ENCODE results near the gene CMTM5.

Gene CMTM5

GRCh38 chr14:23348297-23348655, 28.6 kb upstream of the CMTM5 start:
- H3K36me3 ChIP-seq (ENCODE audit: low read depth), result no peaks in the 10 kb centered on the region
- TF ChIP-seq CTCF (IDR thresholded peaks at IDR 0.05; ENCODE audit: poor library complexity, severe bottlenecking), result no peak
- H3K4me1 ChIP-seq (ENCODE audit: insufficient read depth, poor library complexity, severe bottlenecking), result no peaks in the 10 kb centered on the region
- no peak overlapping the region for H3K4me3 ChIP-seq (ENCODE audit: severe bottlenecking)
- no peak overlapping the region for H3K27ac ChIP-seq (ENCODE audit: poor library complexity, severe bottlenecking)
- ATAC-seq (ENCODE audit: low read depth) (no peak), DNase-seq (ENCODE audit: low spot score) (no peak)
- no peaks in the 10 kb centered on the region for H3K9me3 ChIP-seq (ENCODE audit: severe bottlenecking)
- no peaks in the 10 kb centered on the region for H3K27me3 ChIP-seq (ENCODE audit: insufficient read depth, poor library complexity, severe bottlenecking)

- Histone ChIP-seq H3K36me3 (ENCODE audit: low read depth) (no peaks in the 10 kb centered on the region), H3K4me3 (ENCODE audit: severe bottlenecking) (no peak overlapping the region), H3K4me1 (ENCODE audit: insufficient read depth, poor library complexity, severe bottlenecking) (no peaks in the 10 kb centered on the region), H3K27me3 (ENCODE audit: insufficient read depth, poor library complexity, severe bottlenecking) (no peaks in the 10 kb centered on the region), H3K27ac (ENCODE audit: poor library complexity, severe bottlenecking) (no peak overlapping the region), H3K9me3 (ENCODE audit: severe bottlenecking) (no peaks in the 10 kb centered on the region)
- no peak for TF ChIP-seq CTCF (IDR thresholded peaks at IDR 0.05; ENCODE audit: poor library complexity, severe bottlenecking)
- ATAC-seq (ENCODE audit: low read depth) (no peak), DNase-seq (ENCODE audit: low spot score) (no peak)
These were observed 27.5 kb upstream of the CMTM5 start for GRCh38 chr14:23349156-23349845.

- peak; percentile 6; the same call in 2 of the 3 replicates for ATAC-seq (ENCODE audit: low read depth)
- TF ChIP-seq CTCF (IDR thresholded peaks at IDR 0.05; ENCODE audit: poor library complexity, severe bottlenecking), result peak; percentile 47
- Histone ChIP-seq H3K4me1 (ENCODE audit: insufficient read depth, poor library complexity, severe bottlenecking) (no peaks in the 10 kb centered on the region), H3K36me3 (ENCODE audit: low read depth) (no peaks in the 10 kb centered on the region), H3K4me3 (ENCODE audit: severe bottlenecking) (peak overlapping the region; percentile 50), H3K27ac (ENCODE audit: poor library complexity, severe bottlenecking) (no peak overlapping the region), H3K27me3 (ENCODE audit: insufficient read depth, poor library complexity, severe bottlenecking) (no peaks in the 10 kb centered on the region), H3K9me3 (ENCODE audit: severe bottlenecking) (no peaks in the 10 kb centered on the region)
- DNase-seq (ENCODE audit: low spot score), result no peak
These were observed 25.0 kb upstream of the CMTM5 start for GRCh38 chr14:23351681-23352505.

- peak; percentile 90 for ATAC-seq (ENCODE audit: low read depth)
- peak within 1 kb of the TSS; percentile 50 for H3K4me3 ChIP-seq (ENCODE audit: severe bottlenecking)
- no peaks in the 10 kb centered on the region for H3K4me1 ChIP-seq (ENCODE audit: insufficient read depth, poor library complexity, severe bottlenecking)
- no peaks in the 10 kb centered on the region for H3K27me3 ChIP-seq (ENCODE audit: insufficient read depth, poor library complexity, severe bottlenecking)
- no peaks in the 10 kb centered on the region for H3K36me3 ChIP-seq (ENCODE audit: low read depth)
- H3K27ac ChIP-seq (ENCODE audit: poor library complexity, severe bottlenecking), result no peak within 1 kb of the TSS
- TF ChIP-seq CTCF (IDR thresholded peaks at IDR 0.05; ENCODE audit: poor library complexity, severe bottlenecking), result peak; percentile 36
- DNase-seq (ENCODE audit: low spot score), result peak; percentile 82
- no peaks in the 10 kb centered on the region for H3K9me3 ChIP-seq (ENCODE audit: severe bottlenecking)
These were observed 24.1 kb upstream of the CMTM5 start, which contains the start of gene SLC22A17 for GRCh38 chr14:23352506-23353432. Gene SLC22A17 (minus strand): TSS chr14:23352887.
